Neural crest cell (in vitro differentiated cells): Measurements from ENCODE around the gene ACSL1. TPM values are rescaled to one million over a fixed set of nuclear protein-coding genes. Genes with fewer than 3 reads are reported as not detected.

ENCODE experiments used
- DNase-seq: peaks from one replicate; pipeline ENCODE4 v3.0.0; 2021; ENCODE audit warnings: low read depth, mixed read lengths, low spot score
- H3K27ac Mint-ChIP-seq: one replicate; pipeline ENCODE4 v1.8.0; 2021; ENCODE audit warnings: mild to moderate bottlenecking, mixed read lengths; ENCODE audit not compliant: unreplicated experiment
- H3K27me3 Mint-ChIP-seq: 2 replicates; pipeline ENCODE4 v1.8.0; 2021; ENCODE audit warnings: low read depth, mild to moderate bottlenecking, mixed read lengths
- H3K36me3 Mint-ChIP-seq: 2 replicates; pipeline ENCODE4 v1.8.0; 2021; ENCODE audit warnings: low read depth, mild to moderate bottlenecking, mixed read lengths
- H3K4me1 Mint-ChIP-seq: 2 replicates; pipeline ENCODE4 v1.8.0; 2021; ENCODE audit warnings: mixed read lengths
- H3K4me3 Mint-ChIP-seq: one replicate; pipeline ENCODE4 v1.8.0; 2021; ENCODE audit warnings: mild to moderate bottlenecking, mixed read lengths
- H3K9me3 Mint-ChIP-seq: 2 replicates; pipeline ENCODE4 v1.8.0; 2021; ENCODE audit warnings: mixed read lengths
- CTCF ChIP-seq: fragments of 200-600 bp; sonication (generic); conservative IDR thresholded peaks from 2 replicates; pipeline ENCODE4 v1.5.0; 2021; ENCODE audit warnings: antibody characterized with exemption, mild to moderate bottlenecking
- total RNA-seq: library from RNA; stranded (reverse); gene quantifications from 2 replicates; pipeline ENCODE4 v1.2.1, GENCODE V29; 2021

Gene ACSL1
- total RNA-seq, 1 donor from 2014 or later, result 10.4 TPM

GRCh38 chr4:184731056-184731455 lies 94.7 kb downstream of the ACSL1 start:
- Mint-ChIP-seq H3K36me3 (peaks cover 18% of the 10 kb centered on the region), H3K4me3 (peak overlapping the region; percentile 97), H3K9me3 (no peaks in the 10 kb centered on the region), H3K27me3 (no peaks in the 10 kb centered on the region), H3K27ac (no peak overlapping the region), H3K4me1 (peaks cover 54% of the 10 kb centered on the region)
- TF ChIP-seq CTCF, result no peak
- no peak for DNase-seq

- Mint-ChIP-seq H3K27me3 (no peaks in the 10 kb centered on the region), H3K36me3 (peaks cover 18% of the 10 kb centered on the region), H3K4me3 (peak overlapping the region; percentile 53), H3K4me1 (peaks cover 54% of the 10 kb centered on the region), H3K9me3 (no peaks in the 10 kb centered on the region), H3K27ac (no peak overlapping the region)
- DNase-seq, result no peak
- no peak for TF ChIP-seq CTCF
These were observed 95.8 kb downstream of the ACSL1 start for GRCh38 chr4:184729946-184730345.

GRCh38 chr4:184728858-184729257 lies 96.9 kb downstream of the ACSL1 start:
- peaks cover 47% of the 10 kb centered on the region for H3K4me1 Mint-ChIP-seq
- H3K27me3 Mint-ChIP-seq, result no peaks in the 10 kb centered on the region
- H3K4me3 Mint-ChIP-seq, result no peak overlapping the region
- H3K9me3 Mint-ChIP-seq, result no peaks in the 10 kb centered on the region
- peaks cover 21% of the 10 kb centered on the region for H3K36me3 Mint-ChIP-seq
- DNase-seq, result no peak
- TF ChIP-seq CTCF, result no peak
- H3K27ac Mint-ChIP-seq, result no peak overlapping the region

GRCh38 chr4:184727430-184727829 lies 98.3 kb downstream of the ACSL1 start:
- DNase-seq, result no peak
- Mint-ChIP-seq H3K4me3 (peak overlapping the region; percentile 14), H3K27me3 (no peaks in the 10 kb centered on the region), H3K27ac (no peak overlapping the region), H3K36me3 (peaks cover 29% of the 10 kb centered on the region), H3K9me3 (no peaks in the 10 kb centered on the region), H3K4me1 (peaks cover 40% of the 10 kb centered on the region)
- no peak for TF ChIP-seq CTCF

GRCh38 chr4:184722798-184723197 lies 103.0 kb downstream of the ACSL1 start:
- peaks cover 43% of the 10 kb centered on the region for H3K36me3 Mint-ChIP-seq
- H3K4me1 Mint-ChIP-seq, result no peaks in the 10 kb centered on the region
- no peak for TF ChIP-seq CTCF
- H3K27ac Mint-ChIP-seq, result no peak overlapping the region
- H3K27me3 Mint-ChIP-seq, result no peaks in the 10 kb centered on the region
- no peaks in the 10 kb centered on the region for H3K9me3 Mint-ChIP-seq
- DNase-seq, result no peak
- H3K4me3 Mint-ChIP-seq, result no peak overlapping the region

- H3K4me1 Mint-ChIP-seq, result no peaks in the 10 kb centered on the region
- no peak overlapping the region for H3K27ac Mint-ChIP-seq
- H3K4me3 Mint-ChIP-seq, result no peak overlapping the region
- peaks cover 37% of the 10 kb centered on the region for H3K36me3 Mint-ChIP-seq
- TF ChIP-seq CTCF, result no peak
- no peaks in the 10 kb centered on the region for H3K27me3 Mint-ChIP-seq
- DNase-seq, result no peak
- no peaks in the 10 kb centered on the region for H3K9me3 Mint-ChIP-seq
These were observed 104.5 kb downstream of the ACSL1 start for GRCh38 chr4:184721254-184721653.
